Measurements from ENCODE around the gene FICD. TPM values are rescaled to one million over a fixed set of nuclear protein-coding genes. Genes with fewer than 3 reads are reported as not detected.
A peak's percentile ranks its signal among the peaks of the same experiment; 100 is the strongest.

FICD gene
- total and polyA plus RNA-seq, 2 of the 13 experiments (the other 11 are each of a cell fraction or from before 2014, with no cell fraction given), result 0.99 to 3.0 TPM

DNA sequence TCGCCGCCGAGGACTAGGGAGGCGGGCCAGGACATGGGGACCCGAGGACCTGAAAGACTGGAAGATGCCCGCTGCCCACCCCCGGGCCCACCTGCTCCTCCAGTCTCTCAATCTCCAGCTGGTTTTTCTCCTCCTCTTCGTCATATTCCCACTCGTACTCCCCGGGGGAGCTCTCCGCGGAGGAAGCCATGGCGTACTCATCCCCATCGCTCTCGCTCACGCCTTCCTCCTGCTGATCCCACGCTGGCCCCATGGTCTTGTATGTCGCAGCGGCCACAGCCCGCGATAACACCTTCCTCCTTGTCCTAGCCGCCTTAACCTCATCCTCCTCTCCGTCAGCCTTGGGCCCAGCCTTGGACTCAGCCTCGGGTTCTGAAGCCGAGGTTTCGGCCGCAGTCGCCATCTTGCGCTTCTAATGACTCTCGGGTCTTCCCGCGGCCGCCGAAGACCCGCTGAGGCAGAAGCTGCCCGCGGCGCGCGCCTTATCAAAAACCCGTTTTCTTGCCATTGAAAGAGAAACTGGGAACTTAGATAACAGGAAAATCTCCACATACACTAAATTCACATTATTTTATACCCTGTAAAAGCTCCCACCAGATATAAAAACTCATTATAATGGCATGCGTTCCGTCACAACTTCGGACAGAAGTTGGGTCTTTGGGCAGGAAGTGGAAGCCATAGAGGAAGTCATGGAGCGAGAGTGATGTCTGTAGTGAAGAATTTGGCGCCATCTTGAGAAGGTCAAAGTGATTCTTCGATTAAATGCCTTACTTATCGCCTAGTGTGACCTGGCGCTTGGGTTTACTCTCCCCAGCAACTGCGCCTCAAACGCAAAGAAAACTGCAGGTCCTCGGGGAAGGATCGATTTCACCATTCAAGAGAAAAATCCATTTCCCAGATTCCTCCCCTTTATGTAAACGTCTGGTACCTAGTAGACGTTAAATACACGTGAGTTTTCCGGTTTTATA is 46.0 kb downstream of the FICD start, which contains the start of gene SART3 (continued):
- TF ChIP-seq, protein P1, sequence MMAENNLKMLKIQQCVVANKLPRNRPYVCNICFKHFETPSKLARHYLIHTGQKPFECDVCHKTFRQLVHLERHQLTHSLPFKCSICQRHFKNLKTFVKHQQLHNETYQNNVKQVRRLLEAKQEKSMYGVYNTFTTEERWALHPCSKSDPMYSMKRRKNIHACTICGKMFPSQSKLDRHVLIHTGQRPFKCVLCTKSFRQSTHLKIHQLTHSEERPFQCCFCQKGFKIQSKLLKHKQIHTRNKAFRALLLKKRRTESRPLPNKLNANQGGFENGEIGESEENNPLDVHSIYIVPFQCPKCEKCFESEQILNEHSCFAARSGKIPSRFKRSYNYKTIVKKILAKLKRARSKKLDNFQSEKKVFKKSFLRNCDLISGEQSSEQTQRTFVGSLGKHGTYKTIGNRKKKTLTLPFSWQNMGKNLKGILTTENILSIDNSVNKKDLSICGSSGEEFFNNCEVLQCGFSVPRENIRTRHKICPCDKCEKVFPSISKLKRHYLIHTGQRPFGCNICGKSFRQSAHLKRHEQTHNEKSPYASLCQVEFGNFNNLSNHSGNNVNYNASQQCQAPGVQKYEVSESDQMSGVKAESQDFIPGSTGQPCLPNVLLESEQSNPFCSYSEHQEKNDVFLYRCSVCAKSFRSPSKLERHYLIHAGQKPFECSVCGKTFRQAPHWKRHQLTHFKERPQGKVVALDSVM (CRISPR knock-in tag; IDR thresholded peaks at IDR 0.05), result 0 out of 2 replicates have a peak, but pooled peaks have one; percentile 12
- TF ChIP-seq, protein P2, sequence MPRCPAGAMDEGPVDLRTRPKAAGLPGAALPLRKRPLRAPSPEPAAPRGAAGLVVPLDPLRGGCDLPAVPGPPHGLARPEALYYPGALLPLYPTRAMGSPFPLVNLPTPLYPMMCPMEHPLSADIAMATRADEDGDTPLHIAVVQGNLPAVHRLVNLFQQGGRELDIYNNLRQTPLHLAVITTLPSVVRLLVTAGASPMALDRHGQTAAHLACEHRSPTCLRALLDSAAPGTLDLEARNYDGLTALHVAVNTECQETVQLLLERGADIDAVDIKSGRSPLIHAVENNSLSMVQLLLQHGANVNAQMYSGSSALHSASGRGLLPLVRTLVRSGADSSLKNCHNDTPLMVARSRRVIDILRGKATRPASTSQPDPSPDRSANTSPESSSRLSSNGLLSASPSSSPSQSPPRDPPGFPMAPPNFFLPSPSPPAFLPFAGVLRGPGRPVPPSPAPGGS (CRISPR knock-in tag; IDR thresholded peaks at IDR 0.05), result 0 out of 2 replicates have a peak, but pooled peaks have one; percentile 59
- TF ChIP-seq ZNF652 (CRISPR knock-in tag; IDR thresholded peaks at IDR 0.05; ENCODE audit: borderline replicate concordance, low read depth), result no peak
- no peak for TF ChIP-seq ZFP36L2 (CRISPR knock-in tag; IDR thresholded peaks at IDR 0.05)
- TF ChIP-seq ZSCAN20 (CRISPR knock-in tag; IDR thresholded peaks at IDR 0.05; ENCODE audit: borderline replicate concordance), result no peak
- TF ChIP-seq PRPF4 (IDR thresholded peaks at IDR 0.05; ENCODE audit: low read depth, low read length, poor library complexity, severe bottlenecking), result no peak
- no peak for TF ChIP-seq ZNF282 (IDR thresholded peaks at IDR 0.05; ENCODE audit: partially characterized antibody)
- no peak for TF ChIP-seq ZNF292 (CRISPR knock-in tag; IDR thresholded peaks at IDR 0.05; ENCODE audit: borderline replicate concordance, low read depth)
- no peak for TF ChIP-seq RARG (CRISPR knock-in tag; IDR thresholded peaks at IDR 0.05; ENCODE audit: low read depth)
- TF ChIP-seq TP53 (CRISPR knock-in tag; conservative IDR thresholded peaks at IDR 0.05), result no peak
- no peak for TF ChIP-seq MAFG (CRISPR knock-in tag; IDR thresholded peaks at IDR 0.05)
- TF ChIP-seq SP140L (CRISPR knock-in tag; IDR thresholded peaks at IDR 0.05; ENCODE audit: borderline replicate concordance), result no peak
- TF ChIP-seq ATM (IDR thresholded peaks at IDR 0.05; ENCODE audit: borderline replicate concordance), result no peak
- TF ChIP-seq BCL6 (CRISPR knock-in tag; IDR thresholded peaks at IDR 0.05), result 0 out of 2 replicates have a peak, but pooled peaks have one; percentile 8
- no peak for TF ChIP-seq ZNF468 (CRISPR knock-in tag; IDR thresholded peaks at IDR 0.05)
- TF ChIP-seq ZNF530 (CRISPR knock-in tag; IDR thresholded peaks at IDR 0.05; ENCODE audit: low read depth), result no peak
- no peak for TF ChIP-seq REXO4 (CRISPR knock-in tag; IDR thresholded peaks at IDR 0.05; ENCODE audit: borderline replicate concordance)
- no peak for TF ChIP-seq ZNF138 (CRISPR knock-in tag; IDR thresholded peaks at IDR 0.05; ENCODE audit: low read depth)
- TF ChIP-seq SALL1 (CRISPR knock-in tag; IDR thresholded peaks at IDR 0.05), result peak; percentile 66; the same call in 1 of the 2 replicates
- TF ChIP-seq, protein P3, sequence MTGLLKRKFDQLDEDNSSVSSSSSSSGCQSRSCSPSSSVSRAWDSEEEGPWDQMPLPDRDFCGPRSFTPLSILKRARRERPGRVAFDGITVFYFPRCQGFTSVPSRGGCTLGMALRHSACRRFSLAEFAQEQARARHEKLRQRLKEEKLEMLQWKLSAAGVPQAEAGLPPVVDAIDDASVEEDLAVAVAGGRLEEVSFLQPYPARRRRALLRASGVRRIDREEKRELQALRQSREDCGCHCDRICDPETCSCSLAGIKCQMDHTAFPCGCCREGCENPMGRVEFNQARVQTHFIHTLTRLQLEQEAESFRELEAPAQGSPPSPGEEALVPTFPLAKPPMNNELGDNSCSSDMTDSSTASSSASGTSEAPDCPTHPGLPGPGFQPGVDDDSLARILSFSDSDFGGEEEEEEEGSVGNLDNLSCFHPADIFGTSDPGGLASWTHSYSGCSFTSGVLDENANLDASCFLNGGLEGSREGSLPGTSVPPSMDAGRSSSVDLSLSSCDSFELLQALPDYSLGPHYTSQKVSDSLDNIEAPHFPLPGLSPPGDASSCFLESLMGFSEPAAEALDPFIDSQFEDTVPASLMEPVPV (CRISPR knock-in tag; IDR thresholded peaks at IDR 0.05), result 0 out of 2 replicates have a peak, but pooled peaks have one; percentile 20

All from HepG2 (cell line).